ENCODE results near the gene ANK3. TPM values are rescaled to one million over a fixed set of nuclear protein-coding genes. Genes with fewer than 3 reads are reported as not detected.

The ANK3 gene
- total RNA-seq (214 TPM), polyA plus RNA-seq (ENCODE audit: insufficient read depth, low read depth, low replicate concordance) (38.2 TPM)
- long read RNA-seq, donor 1, partial matches to known transcripts: 0 of 2 reads
- long read RNA-seq, donor 1, other reads (novel, unspliced or antisense): 0 of 2 reads
- long read RNA-seq, donor 2, partial matches to known transcripts: 0 of 4 reads
- long read RNA-seq, donor 2, other reads (novel, unspliced or antisense): 0 of 4 reads
- long read RNA-seq, donor 3, transcript ANK3-214 (2 exons, 2,268 nt): major isoform, 6 of 15 reads
- long read RNA-seq, donor 3, partial matches to known transcripts: 5 of 15 reads
- long read RNA-seq, donor 3, other reads (novel, unspliced or antisense): 0 of 15 reads
- long read RNA-seq, donor 4, partial matches to known transcripts: 112 of 116 reads
- long read RNA-seq, donor 4, other reads (novel, unspliced or antisense): 0 of 116 reads
- long read RNA-seq, donor 5: 0 reads
- long read RNA-seq, donor 6, partial matches to known transcripts: 7 of 13 reads
- long read RNA-seq, donor 6, other reads (novel, unspliced or antisense): 0 of 13 reads
- long read RNA-seq, donor 7, transcript ANK3-202 (21 exons, 3,811 nt): major isoform, 15 of 73 reads
- long read RNA-seq, donor 7, partial matches to known transcripts: 19 of 73 reads
- long read RNA-seq, donor 7, other reads (novel, unspliced or antisense): 38 of 73 reads
- long read RNA-seq, donor 8, partial matches to known transcripts: 0 of 3 reads
- long read RNA-seq, donor 8, other reads (novel, unspliced or antisense): 0 of 3 reads
- long read RNA-seq, donor 9, partial matches to known transcripts: 0 of 2 reads
- long read RNA-seq, donor 9, other reads (novel, unspliced or antisense): 0 of 2 reads
- long read RNA-seq, donor 10, partial matches to known transcripts: 0 of 5 reads
- long read RNA-seq, donor 10, other reads (novel, unspliced or antisense): 0 of 5 reads

- Histone ChIP-seq H3K27me3 (ENCODE audit: control insufficient read depth, insufficient read depth, low read length) (no peaks in the 10 kb centered on the region), H3K9me3 (ENCODE audit: control insufficient read depth in 2 of 3, insufficient read depth in 1 of 3, low read length in 3 of 3) (no peaks in the 10 kb centered on the region), H3K4me1 (ENCODE audit: control insufficient read depth in 2 of 3, insufficient read depth in 2 of 3, low read depth in 1 of 3, low read length in 3 of 3) (peaks cover 0 to 10% (median 7%) of the 10 kb centered on the region in 3 donors), H3K27ac (ENCODE audit: low read depth in 2 of 2, low read length in 2 of 2) (no peak within 1 kb of the TSS), H3K36me3 (ENCODE audit: control insufficient read depth in 2 of 3, insufficient read depth in 3 of 3, low read length in 3 of 3) (no peaks in the 10 kb centered on the region), H3K4me3 (ENCODE audit: low read length in 3 of 3) (no peak within 1 kb of the TSS), H3K9ac (ENCODE audit: low read length in 3 of 3) (no peak within 1 kb of the TSS)
- FAIRE-seq (no peak), DNase-seq (no peak)
- intact Hi-C loops (cut with DNase I): no loop called here
- no peak for TF ChIP-seq CTCF (IDR thresholded peaks at IDR 0.05; ENCODE audit: borderline replicate concordance, extremely low read depth, insufficient read depth)
These were observed at the start of gene ANK3 for GRCh38 chr10:60389413-60390025. Gene ANK3 (minus strand): TSS chr10:60389875. CDS start chr10:60389538, 337 bp downstream.

GRCh38 chr10:60434418-60435046 is 44.9 kb upstream of the ANK3 start:
- intact Hi-C loops (cut with DNase I): loop anchor here (10.0 kb wide), 2 partner anchors 230 to 330 kb away; no protein-coding TSS in a partner anchor

More at GRCh38 chr10:60434418-60435046, 44.9 kb upstream of the ANK3 start:
- Histone ChIP-seq H3K27ac (ENCODE audit: low read depth in 2 of 2, low read length in 2 of 2) (no peak overlapping the region), H3K4me3 (ENCODE audit: low read length in 3 of 3) (no peak overlapping the region), H3K36me3 (ENCODE audit: control insufficient read depth in 2 of 3, insufficient read depth in 3 of 3, low read length in 3 of 3) (no peaks in the 10 kb centered on the region), H3K9me3 (ENCODE audit: control insufficient read depth in 2 of 3, insufficient read depth in 1 of 3, low read length in 3 of 3) (no peaks in the 10 kb centered on the region), H3K9ac (ENCODE audit: low read length in 3 of 3) (no peak overlapping the region), H3K4me1 (ENCODE audit: control insufficient read depth in 2 of 3, insufficient read depth in 2 of 3, low read depth in 1 of 3, low read length in 3 of 3) (no peaks in the 10 kb centered on the region), H3K27me3 (ENCODE audit: control insufficient read depth, insufficient read depth, low read length) (no peaks in the 10 kb centered on the region)
- DNase-seq (peak in 3 of 5 donors; percentile 45 to 79 (median 53)), FAIRE-seq (peak; percentile 97)
- peak; percentile 85 for TF ChIP-seq CTCF (IDR thresholded peaks at IDR 0.05; ENCODE audit: borderline replicate concordance, extremely low read depth, insufficient read depth)

Data from kidney (tissue), 22 donors.